HepG2 (cell line): ENCODE measurements around the gene APOBEC3B. TPM values are rescaled to one million over a fixed set of nuclear protein-coding genes. Genes with fewer than 3 reads are reported as not detected.

Experiments used
- ARHGAP35 ChIP-seq: sonication (generic); formaldehyde crosslinking; IDR thresholded peaks from 2 replicates; pipeline ENCODE4 v1.9.0; 2022; ENCODE audit warnings: mild to moderate bottlenecking, inconsistent platforms, moderate library complexity, missing genetic modification reagents, borderline replicate concordance
- CREM ChIP-seq, 2 experiments: sonication (generic) in 1 of 2; formaldehyde crosslinking in 1 of 2; IDR thresholded peaks; 2 replicates each; pipeline versions ENCODE4 v1.4.0 to v1.6.1; 2016 to 2020; ENCODE audit warnings: antibody characterized with exemption in 1 of 2, mild to moderate bottlenecking in 1 of 2, missing genetic modification reagents in 1 of 2
- ETV5 ChIP-seq: IDR thresholded peaks from 2 replicates; pipeline ENCODE4 v1.6.1; 2018; ENCODE audit warnings: missing biosample characterization, missing genetic modification reagents, inconsistent platforms, borderline replicate concordance
- HNRNPLL ChIP-seq: fragments of 200-400 bp; formaldehyde crosslinking; IDR thresholded peaks from 2 replicates; pipeline ENCODE4 v1.6.1; 2017; ENCODE audit warnings: mild to moderate bottlenecking, low read depth, low read length; ENCODE audit not compliant: poor library complexity, severe bottlenecking
- IRF2 ChIP-seq: IDR thresholded peaks from 2 replicates; pipeline ENCODE4 v1.6.1; 2018; ENCODE audit warnings: missing genetic modification reagents, missing compliant biosample characterization
- JUN ChIP-seq: sonication (generic); formaldehyde crosslinking; IDR thresholded peaks from 2 replicates; pipeline ENCODE4 v1.4.0; 2020; ENCODE audit warnings: mild to moderate bottlenecking, missing genetic modification reagents
- KMT2A ChIP-seq: sonication (generic); formaldehyde crosslinking; IDR thresholded peaks from 2 replicates; pipeline ENCODE4 v1.4.0; 2020; ENCODE audit warnings: missing genetic modification reagents
- NCOA5 ChIP-seq: sonication (generic); formaldehyde crosslinking; IDR thresholded peaks from 2 replicates; pipeline ENCODE4 v1.4.0; 2020; ENCODE audit warnings: missing genetic modification reagents
- RARG ChIP-seq: sonication (generic); formaldehyde crosslinking; IDR thresholded peaks from 2 replicates; pipeline ENCODE4 v1.4.0; 2020; ENCODE audit warnings: low read depth, mild to moderate bottlenecking, missing genetic modification reagents
- SMAD3 ChIP-seq: sonication (generic); formaldehyde crosslinking; IDR thresholded peaks from 2 replicates; pipeline ENCODE4 v1.4.0; 2020; ENCODE audit warnings: missing genetic modification reagents
- SMAD9 ChIP-seq: sonication (generic); formaldehyde crosslinking; IDR thresholded peaks from 2 replicates; pipeline ENCODE4 v1.5.1; 2020; ENCODE audit warnings: mild to moderate bottlenecking, missing genetic modification reagents
- ZNF350 ChIP-seq: sonication (generic); formaldehyde crosslinking; IDR thresholded peaks from 2 replicates; pipeline ENCODE4 v1.4.0; 2020; ENCODE audit warnings: mild to moderate bottlenecking, low read depth, missing genetic modification reagents, borderline replicate concordance
- ZNF530 ChIP-seq: sonication (generic); formaldehyde crosslinking; IDR thresholded peaks from 2 replicates; pipeline ENCODE4 v1.5.0; 2020; ENCODE audit warnings: low read depth, mild to moderate bottlenecking, missing genetic modification reagents
- ZNF768 ChIP-seq: sonication (generic); formaldehyde crosslinking; IDR thresholded peaks from 2 replicates; pipeline ENCODE4 v1.4.0; 2020; ENCODE audit warnings: missing genetic modification reagents
- polyA plus RNA-seq, 8 experiments: library from polyadenylated mRNA; depleted of rRNA in 3 of 8; stranded (reverse) in 7 of 8; unstranded in 1 of 8; fragments of >200 nt; fragmentation: Illumina TruSeq in 4 of 8; extraction: Trizol in 4 of 8; gene quantifications; 2 replicates each; pipeline versions ENCODE4 v1.2.1 to v1.2.3, GENCODE V29; 2011 to 2016; ENCODE audit warnings: low read depth in 4 of 8, missing spikeins in 1 of 8, mixed read lengths in 1 of 8; ENCODE audit not compliant: insufficient read depth in 1 of 8
- total RNA-seq, 5 experiments: library from RNA; depleted of rRNA; stranded (reverse); fragments of >200 nt; fragmentation: Illumina TruSeq; extraction: Trizol; gene quantifications; 2 replicates each; pipeline ENCODE4 v1.2.3, GENCODE V29; 2016; ENCODE audit warnings: low read depth in 1 of 5
- TF ChIP-seq, protein P1 (sequence below): sonication (generic); formaldehyde crosslinking; IDR thresholded peaks from 2 replicates; pipeline ENCODE4 v1.4.0; 2020; ENCODE audit warnings: missing genetic modification reagents, borderline replicate concordance
- TF ChIP-seq, protein P2 (sequence below): sonication (generic); formaldehyde crosslinking; IDR thresholded peaks from 2 replicates; pipeline ENCODE4 v1.4.0; 2020; ENCODE audit warnings: mild to moderate bottlenecking, missing genetic modification reagents
- TF ChIP-seq, protein P3 (sequence below): sonication (generic); formaldehyde crosslinking; IDR thresholded peaks from 2 replicates; pipeline ENCODE4 v1.4.0; 2020; ENCODE audit warnings: mild to moderate bottlenecking, missing genetic modification reagents
- TF ChIP-seq, protein P4 (sequence below): sonication (generic); formaldehyde crosslinking; IDR thresholded peaks from 2 replicates; pipeline ENCODE4 v1.5.0; 2020; ENCODE audit warnings: mild to moderate bottlenecking, missing genetic modification reagents, moderate library complexity

The APOBEC3B gene
- total and polyA plus RNA-seq, 2 of the 13 experiments (the other 11 are each of a cell fraction or from before 2014, with no cell fraction given) = 6.7 to 8.8 TPM

DNA sequence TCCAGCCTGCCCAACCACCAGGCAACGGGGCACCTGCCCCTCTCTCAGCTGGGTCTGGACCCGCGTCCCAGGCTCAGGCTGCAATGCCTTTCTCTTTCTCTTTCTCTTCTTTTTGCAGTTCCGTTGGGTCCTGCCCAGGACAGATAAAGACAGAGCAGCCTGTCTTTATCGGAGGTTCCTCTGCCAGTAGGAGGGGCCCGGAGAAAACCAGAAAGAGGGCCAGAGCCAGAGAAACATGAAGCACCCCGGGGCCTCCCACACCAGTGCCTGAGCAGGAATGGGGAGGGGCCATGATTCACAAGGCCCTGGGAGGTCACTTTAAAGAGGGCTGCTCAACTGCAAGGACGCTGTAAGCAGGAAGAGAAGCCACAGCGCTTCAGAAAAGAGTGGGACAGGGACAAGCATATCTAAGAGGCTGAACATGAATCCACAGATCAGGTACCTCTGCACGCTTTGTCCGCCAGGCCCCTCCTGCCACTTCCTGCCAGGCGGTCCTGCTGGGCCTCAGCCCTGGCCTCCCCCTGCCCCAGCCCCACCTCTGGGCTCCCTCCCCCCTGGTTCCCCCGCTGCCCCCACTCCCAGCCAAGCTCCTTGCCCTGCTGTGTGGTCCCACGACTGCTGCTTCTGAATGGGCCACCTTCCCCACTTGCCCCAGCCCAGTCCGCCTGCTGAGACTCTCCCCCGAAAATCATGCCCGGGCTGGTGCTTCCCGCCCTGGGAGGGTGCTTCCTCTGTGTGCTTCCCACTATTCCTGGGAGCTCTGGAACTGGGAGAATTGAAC, 32.0 kb downstream of the APOBEC3B start, which contains the start of gene APOBEC3C (continued):
- TF ChIP-seq ZNF530 (CRISPR knock-in tag) (no peak), RARG (CRISPR knock-in tag) (no peak), ZNF768 (CRISPR knock-in tag) (no peak), JUN (no peak), ETV5 (CRISPR knock-in tag) (0 out of 2 replicates have a peak, but pooled peaks have one; percentile 10), ZNF350 (no peak), IRF2 (no peak), SMAD3 (0 out of 2 replicates have a peak, but pooled peaks have one; percentile 43), SMAD9 (no peak), NCOA5 (no peak), HNRNPLL (no peak), CREM (IDR thresholded peaks at IDR 0.05) (no peak), CREM (CRISPR knock-in tag; IDR thresholded peaks at IDR 0.05) (no peak), ARHGAP35 (CRISPR knock-in tag) (no peak), KMT2A (CRISPR knock-in tag) (0 out of 2 replicates have a peak, but pooled peaks have one; percentile 21)
- TF ChIP-seq, protein P1, sequence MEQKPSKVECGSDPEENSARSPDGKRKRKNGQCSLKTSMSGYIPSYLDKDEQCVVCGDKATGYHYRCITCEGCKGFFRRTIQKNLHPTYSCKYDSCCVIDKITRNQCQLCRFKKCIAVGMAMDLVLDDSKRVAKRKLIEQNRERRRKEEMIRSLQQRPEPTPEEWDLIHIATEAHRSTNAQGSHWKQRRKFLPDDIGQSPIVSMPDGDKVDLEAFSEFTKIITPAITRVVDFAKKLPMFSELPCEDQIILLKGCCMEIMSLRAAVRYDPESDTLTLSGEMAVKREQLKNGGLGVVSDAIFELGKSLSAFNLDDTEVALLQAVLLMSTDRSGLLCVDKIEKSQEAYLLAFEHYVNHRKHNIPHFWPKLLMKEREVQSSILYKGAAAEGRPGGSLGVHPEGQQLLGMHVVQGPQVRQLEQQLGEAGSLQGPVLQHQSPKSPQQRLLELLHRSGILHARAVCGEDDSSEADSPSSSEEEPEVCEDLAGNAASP (CRISPR knock-in tag) = no peak; the same call in 1 of the 2 replicates
- TF ChIP-seq, protein P2, sequence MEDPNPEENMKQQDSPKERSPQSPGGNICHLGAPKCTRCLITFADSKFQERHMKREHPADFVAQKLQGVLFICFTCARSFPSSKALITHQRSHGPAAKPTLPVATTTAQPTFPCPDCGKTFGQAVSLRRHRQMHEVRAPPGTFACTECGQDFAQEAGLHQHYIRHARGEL (CRISPR knock-in tag) = no peak
- TF ChIP-seq, protein P3, sequence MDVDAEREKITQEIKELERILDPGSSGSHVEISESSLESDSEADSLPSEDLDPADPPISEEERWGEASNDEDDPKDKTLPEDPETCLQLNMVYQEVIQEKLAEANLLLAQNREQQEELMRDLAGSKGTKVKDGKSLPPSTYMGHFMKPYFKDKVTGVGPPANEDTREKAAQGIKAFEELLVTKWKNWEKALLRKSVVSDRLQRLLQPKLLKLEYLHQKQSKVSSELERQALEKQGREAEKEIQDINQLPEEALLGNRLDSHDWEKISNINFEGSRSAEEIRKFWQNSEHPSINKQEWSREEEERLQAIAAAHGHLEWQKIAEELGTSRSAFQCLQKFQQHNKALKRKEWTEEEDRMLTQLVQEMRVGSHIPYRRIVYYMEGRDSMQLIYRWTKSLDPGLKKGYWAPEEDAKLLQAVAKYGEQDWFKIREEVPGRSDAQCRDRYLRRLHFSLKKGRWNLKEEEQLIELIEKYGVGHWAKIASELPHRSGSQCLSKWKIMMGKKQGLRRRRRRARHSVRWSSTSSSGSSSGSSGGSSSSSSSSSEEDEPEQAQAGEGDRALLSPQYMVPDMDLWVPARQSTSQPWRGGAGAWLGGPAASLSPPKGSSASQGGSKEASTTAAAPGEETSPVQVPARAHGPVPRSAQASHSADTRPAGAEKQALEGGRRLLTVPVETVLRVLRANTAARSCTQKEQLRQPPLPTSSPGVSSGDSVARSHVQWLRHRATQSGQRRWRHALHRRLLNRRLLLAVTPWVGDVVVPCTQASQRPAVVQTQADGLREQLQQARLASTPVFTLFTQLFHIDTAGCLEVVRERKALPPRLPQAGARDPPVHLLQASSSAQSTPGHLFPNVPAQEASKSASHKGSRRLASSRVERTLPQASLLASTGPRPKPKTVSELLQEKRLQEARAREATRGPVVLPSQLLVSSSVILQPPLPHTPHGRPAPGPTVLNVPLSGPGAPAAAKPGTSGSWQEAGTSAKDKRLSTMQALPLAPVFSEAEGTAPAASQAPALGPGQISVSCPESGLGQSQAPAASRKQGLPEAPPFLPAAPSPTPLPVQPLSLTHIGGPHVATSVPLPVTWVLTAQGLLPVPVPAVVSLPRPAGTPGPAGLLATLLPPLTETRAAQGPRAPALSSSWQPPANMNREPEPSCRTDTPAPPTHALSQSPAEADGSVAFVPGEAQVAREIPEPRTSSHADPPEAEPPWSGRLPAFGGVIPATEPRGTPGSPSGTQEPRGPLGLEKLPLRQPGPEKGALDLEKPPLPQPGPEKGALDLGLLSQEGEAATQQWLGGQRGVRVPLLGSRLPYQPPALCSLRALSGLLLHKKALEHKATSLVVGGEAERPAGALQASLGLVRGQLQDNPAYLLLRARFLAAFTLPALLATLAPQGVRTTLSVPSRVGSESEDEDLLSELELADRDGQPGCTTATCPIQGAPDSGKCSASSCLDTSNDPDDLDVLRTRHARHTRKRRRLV (CRISPR knock-in tag) = no peak
- TF ChIP-seq, protein P4, sequence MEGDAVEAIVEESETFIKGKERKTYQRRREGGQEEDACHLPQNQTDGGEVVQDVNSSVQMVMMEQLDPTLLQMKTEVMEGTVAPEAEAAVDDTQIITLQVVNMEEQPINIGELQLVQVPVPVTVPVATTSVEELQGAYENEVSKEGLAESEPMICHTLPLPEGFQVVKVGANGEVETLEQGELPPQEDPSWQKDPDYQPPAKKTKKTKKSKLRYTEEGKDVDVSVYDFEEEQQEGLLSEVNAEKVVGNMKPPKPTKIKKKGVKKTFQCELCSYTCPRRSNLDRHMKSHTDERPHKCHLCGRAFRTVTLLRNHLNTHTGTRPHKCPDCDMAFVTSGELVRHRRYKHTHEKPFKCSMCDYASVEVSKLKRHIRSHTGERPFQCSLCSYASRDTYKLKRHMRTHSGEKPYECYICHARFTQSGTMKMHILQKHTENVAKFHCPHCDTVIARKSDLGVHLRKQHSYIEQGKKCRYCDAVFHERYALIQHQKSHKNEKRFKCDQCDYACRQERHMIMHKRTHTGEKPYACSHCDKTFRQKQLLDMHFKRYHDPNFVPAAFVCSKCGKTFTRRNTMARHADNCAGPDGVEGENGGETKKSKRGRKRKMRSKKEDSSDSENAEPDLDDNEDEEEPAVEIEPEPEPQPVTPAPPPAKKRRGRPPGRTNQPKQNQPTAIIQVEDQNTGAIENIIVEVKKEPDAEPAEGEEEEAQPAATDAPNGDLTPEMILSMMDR = peak; percentile 44
